ENCODE results near the gene RAP1GAP. TPM values are rescaled to one million over a fixed set of nuclear protein-coding genes. Genes with fewer than 3 reads are reported as not detected.

RAP1GAP gene
- total RNA-seq, 1 experiment from 2014 or later, result 13.4 TPM

DNA sequence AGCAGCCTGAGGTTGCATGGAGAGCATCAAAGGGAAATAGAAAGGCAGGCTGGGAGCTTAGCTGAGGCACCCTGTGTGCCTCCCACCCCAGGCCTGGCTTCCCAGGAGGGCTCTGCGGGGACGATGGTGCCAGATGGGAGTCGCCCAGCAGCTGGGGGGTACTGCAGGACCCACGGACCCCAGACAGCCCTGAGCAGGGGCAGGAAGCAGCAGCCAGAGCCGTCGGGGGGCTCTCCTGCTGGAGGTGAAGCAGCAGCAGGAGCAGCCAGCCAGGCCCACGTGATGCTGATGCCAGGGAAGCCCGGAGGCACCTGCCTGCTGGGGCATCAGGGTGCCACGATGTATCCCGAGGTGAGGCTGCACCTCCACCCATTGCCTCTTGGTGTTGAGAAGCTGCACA, 20.4 kb downstream of the RAP1GAP start:
- Histone ChIP-seq H4K20me1 (ENCODE audit: insufficient read depth) (no peaks in the 10 kb centered on the region), H3K27me3 (ENCODE audit: insufficient read depth, low read length) (no peaks in the 10 kb centered on the region), H3K9me3 (ENCODE audit: control insufficient read depth in 1 of 2, insufficient read depth in 1 of 2, low read depth in 1 of 2, low read length in 2 of 2) (no peaks in the 10 kb centered on the region), H3K79me2 (ENCODE audit: insufficient read depth, low read length) (no peaks in the 10 kb centered on the region), H3K9ac (ENCODE audit: low read length) (no peak overlapping the region), H3K4me2 (ENCODE audit: low read length) (no peak overlapping the region), H3K9me2 (ENCODE audit: insufficient read depth) (no peaks in the 10 kb centered on the region), H3K4me3 (replicated peaks in 1 of 2; ENCODE audit: low read depth in 1 of 2, low read length in 2 of 2) (no peak overlapping the region), H3K4me1 (ENCODE audit: control insufficient read depth in 1 of 2, insufficient read depth in 2 of 2, low read length in 2 of 2) (peaks cover 8 to 31% of the 10 kb centered on the region in 2 experiments), H2AFZ (ENCODE audit: low read depth, low read length, poor library complexity, severe bottlenecking) (no peak overlapping the region), H3K36me3 (ENCODE audit: control insufficient read depth in 1 of 2, insufficient read depth in 2 of 2, low read length in 2 of 2) (no peaks in the 10 kb centered on the region), H3K27ac (ENCODE audit: low read depth, low read length) (no peak overlapping the region)
- DNase-seq (ENCODE audit: low read depth, low spot score) (no peak), ATAC-seq (no peak)
- no TSS peak for BruUV-seq (replicated peaks)
- intact Hi-C loops (cut with micrococcal nuclease), result loop anchor here (1.0 kb wide), 1 partner anchor 11 kb away; no protein-coding TSS in a partner anchor
- POLR2A ChIA-PET, result no interaction called here
- RAD21 ChIA-PET (ENCODE audit: low non-redundant PET in 1 of 2, low total read pairs in 2 of 2, uncharacterized antibody in 2 of 2, unreplicated experiment in 2 of 2), result no interaction called here
- CTCF ChIA-PET, result no interaction called here
- TF ChIP-seq MAX (IDR thresholded peaks at IDR 0.05) (no peak), SP1 (IDR thresholded peaks at IDR 0.05; ENCODE audit: low read depth) (no peak), FOSL1 (IDR thresholded peaks at IDR 0.05; ENCODE audit: low read depth) (no peak), JUND (IDR thresholded peaks at IDR 0.05) (no peak), POLR2AphosphoS5 (IDR thresholded peaks at IDR 0.05; ENCODE audit: low read depth, low read length) (no peak), YY1 (IDR thresholded peaks at IDR 0.05; ENCODE audit: extremely low read depth, insufficient replicate concordance, low read depth, low read length) (no peak), EZH2phosphoT487 (IDR thresholded peaks at IDR 0.05; ENCODE audit: borderline replicate concordance) (no peak), ZNF274 (IDR thresholded peaks at IDR 0.05; ENCODE audit: low read depth, low read length) (no peak), RAD21 (IDR thresholded peaks at IDR 0.05; ENCODE audit: low read depth) (no peak), EGR1 (IDR thresholded peaks at IDR 0.05; ENCODE audit: low read depth) (no peak)
- TF ChIP-seq, protein P1, sequence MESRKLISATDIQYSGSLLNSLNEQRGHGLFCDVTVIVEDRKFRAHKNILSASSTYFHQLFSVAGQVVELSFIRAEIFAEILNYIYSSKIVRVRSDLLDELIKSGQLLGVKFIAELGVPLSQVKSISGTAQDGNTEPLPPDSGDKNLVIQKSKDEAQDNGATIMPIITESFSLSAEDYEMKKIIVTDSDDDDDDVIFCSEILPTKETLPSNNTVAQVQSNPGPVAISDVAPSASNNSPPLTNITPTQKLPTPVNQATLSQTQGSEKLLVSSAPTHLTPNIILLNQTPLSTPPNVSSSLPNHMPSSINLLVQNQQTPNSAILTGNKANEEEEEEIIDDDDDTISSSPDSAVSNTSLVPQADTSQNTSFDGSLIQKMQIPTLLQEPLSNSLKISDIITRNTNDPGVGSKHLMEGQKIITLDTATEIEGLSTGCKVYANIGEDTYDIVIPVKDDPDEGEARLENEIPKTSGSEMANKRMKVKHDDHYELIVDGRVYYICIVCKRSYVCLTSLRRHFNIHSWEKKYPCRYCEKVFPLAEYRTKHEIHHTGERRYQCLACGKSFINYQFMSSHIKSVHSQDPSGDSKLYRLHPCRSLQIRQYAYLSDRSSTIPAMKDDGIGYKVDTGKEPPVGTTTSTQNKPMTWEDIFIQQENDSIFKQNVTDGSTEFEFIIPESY (IDR thresholded peaks at IDR 0.05; ENCODE audit: extremely low read depth, insufficient replicate concordance, low read length), result no peak
- TF ChIP-seq, protein P2, sequence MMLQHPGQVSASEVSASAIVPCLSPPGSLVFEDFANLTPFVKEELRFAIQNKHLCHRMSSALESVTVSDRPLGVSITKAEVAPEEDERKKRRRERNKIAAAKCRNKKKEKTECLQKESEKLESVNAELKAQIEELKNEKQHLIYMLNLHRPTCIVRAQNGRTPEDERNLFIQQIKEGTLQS (IDR thresholded peaks at IDR 0.05), result no peak
- TF ChIP-seq, protein P3, sequence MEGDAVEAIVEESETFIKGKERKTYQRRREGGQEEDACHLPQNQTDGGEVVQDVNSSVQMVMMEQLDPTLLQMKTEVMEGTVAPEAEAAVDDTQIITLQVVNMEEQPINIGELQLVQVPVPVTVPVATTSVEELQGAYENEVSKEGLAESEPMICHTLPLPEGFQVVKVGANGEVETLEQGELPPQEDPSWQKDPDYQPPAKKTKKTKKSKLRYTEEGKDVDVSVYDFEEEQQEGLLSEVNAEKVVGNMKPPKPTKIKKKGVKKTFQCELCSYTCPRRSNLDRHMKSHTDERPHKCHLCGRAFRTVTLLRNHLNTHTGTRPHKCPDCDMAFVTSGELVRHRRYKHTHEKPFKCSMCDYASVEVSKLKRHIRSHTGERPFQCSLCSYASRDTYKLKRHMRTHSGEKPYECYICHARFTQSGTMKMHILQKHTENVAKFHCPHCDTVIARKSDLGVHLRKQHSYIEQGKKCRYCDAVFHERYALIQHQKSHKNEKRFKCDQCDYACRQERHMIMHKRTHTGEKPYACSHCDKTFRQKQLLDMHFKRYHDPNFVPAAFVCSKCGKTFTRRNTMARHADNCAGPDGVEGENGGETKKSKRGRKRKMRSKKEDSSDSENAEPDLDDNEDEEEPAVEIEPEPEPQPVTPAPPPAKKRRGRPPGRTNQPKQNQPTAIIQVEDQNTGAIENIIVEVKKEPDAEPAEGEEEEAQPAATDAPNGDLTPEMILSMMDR (IDR thresholded peaks at IDR 0.05 in 2 of 3, conservative IDR thresholded peaks at IDR 0.05 in 1 of 3; ENCODE audit: borderline replicate concordance in 1 of 3, insufficient read depth in 1 of 3, low read depth in 2 of 3, low read length in 2 of 3), result no peak

Data from HCT116 (cell line).